KOPT-K1 (cell line): ENCODE data around the gene TPPP3.

Experiments used
- H3K27ac ChIP-seq: fragments of 200-600 bp; sonication (generic); 2 replicates; pipeline ENCODE4 v1.5.1; 2016; ENCODE audit warnings: antibody characterized with exemption, mild to moderate bottlenecking, low read depth, low read length; ENCODE audit not compliant: poor library complexity, severe bottlenecking
- H3K36me3 ChIP-seq: fragments of 200-600 bp; sonication (generic); 2 replicates; pipeline ENCODE4 v1.5.1; 2017; ENCODE audit warnings: antibody characterized with exemption, mild to moderate bottlenecking, low read length, moderate library complexity; ENCODE audit not compliant: insufficient read depth
- H3K9me3 ChIP-seq: fragments of 200-600 bp; sonication (generic); 2 replicates; pipeline ENCODE4 v1.5.1; 2017; ENCODE audit warnings: antibody characterized with exemption, low read length, mild to moderate bottlenecking; ENCODE audit not compliant: insufficient read depth, poor library complexity, severe bottlenecking

The TPPP3 gene

GRCh38 chr16:67393111-67393787 is at the start of gene TPPP3:
Gene TPPP3, minus strand, starts transcription at chr16:67393498. Its CDS starts 2,387 bp downstream, at chr16:67391111.
- H3K36me3 ChIP-seq: no peaks in the 10 kb centered on the region
- H3K9me3 ChIP-seq: no peaks in the 10 kb centered on the region
- H3K27ac ChIP-seq: no peak within 1 kb of the TSS

GRCh38 chr16:67442581-67443255 is 49.4 kb upstream of the TPPP3 start:
- peaks cover 26% of the 10 kb centered on the region; the same call in 1 of the 2 replicates for H3K36me3 ChIP-seq
- H3K27ac ChIP-seq: no peak overlapping the region
- no peaks in the 10 kb centered on the region for H3K9me3 ChIP-seq

GRCh38 chr16:67441907-67442306 is 48.6 kb upstream of the TPPP3 start:
- Histone ChIP-seq H3K36me3 (peaks cover 33% of the 10 kb centered on the region; the same call in 1 of the 2 replicates), H3K27ac (no peak overlapping the region), H3K9me3 (no peaks in the 10 kb centered on the region)

GRCh38 chr16:67441271-67441753 is 48.0 kb upstream of the TPPP3 start:
- H3K9me3 ChIP-seq: no peaks in the 10 kb centered on the region
- H3K36me3 ChIP-seq: peaks cover 33% of the 10 kb centered on the region; the same call in 1 of the 2 replicates
- H3K27ac ChIP-seq: no peak overlapping the region

- Histone ChIP-seq H3K9me3 (no peaks in the 10 kb centered on the region), H3K36me3 (peaks cover 29% of the 10 kb centered on the region; the same call in 1 of the 2 replicates), H3K27ac (no peak overlapping the region)
Measured at GRCh38 chr16:67438824-67439393, 45.6 kb upstream of the TPPP3 start.

- Histone ChIP-seq H3K36me3 (peaks cover 29% of the 10 kb centered on the region; the same call in 1 of the 2 replicates), H3K9me3 (no peaks in the 10 kb centered on the region), H3K27ac (no peak overlapping the region)
Measured at GRCh38 chr16:67438098-67438791, 44.9 kb upstream of the TPPP3 start.

- no peaks in the 10 kb centered on the region for H3K9me3 ChIP-seq
- H3K27ac ChIP-seq: no peak overlapping the region
- H3K36me3 ChIP-seq: peaks cover 24% of the 10 kb centered on the region; the same call in 1 of the 2 replicates
Measured at GRCh38 chr16:67437513-67437912, 44.2 kb upstream of the TPPP3 start.

- no peak overlapping the region for H3K27ac ChIP-seq
- H3K36me3 ChIP-seq: peaks cover 23% of the 10 kb centered on the region; the same call in 1 of the 2 replicates
- no peaks in the 10 kb centered on the region for H3K9me3 ChIP-seq
Measured at GRCh38 chr16:67436640-67437193, 43.4 kb upstream of the TPPP3 start.

- peaks cover 23% of the 10 kb centered on the region; the same call in 1 of the 2 replicates for H3K36me3 ChIP-seq
- H3K27ac ChIP-seq: no peak overlapping the region
- no peaks in the 10 kb centered on the region for H3K9me3 ChIP-seq
Measured at GRCh38 chr16:67435758-67436164, 42.5 kb upstream of the TPPP3 start.

- no peak overlapping the region for H3K27ac ChIP-seq
- peaks cover 12% of the 10 kb centered on the region; the same call in 1 of the 2 replicates for H3K36me3 ChIP-seq
- no peaks in the 10 kb centered on the region for H3K9me3 ChIP-seq
Measured at GRCh38 chr16:67433131-67433719, 39.9 kb upstream of the TPPP3 start.

GRCh38 chr16:67432506-67432890 is 39.2 kb upstream of the TPPP3 start:
- H3K27ac ChIP-seq: no peak overlapping the region
- peaks cover 5% of the 10 kb centered on the region; the same call in 1 of the 2 replicates for H3K36me3 ChIP-seq
- no peaks in the 10 kb centered on the region for H3K9me3 ChIP-seq

- H3K9me3 ChIP-seq: no peaks in the 10 kb centered on the region
- peaks cover under 1% of the 10 kb centered on the region; the same call in 1 of the 2 replicates for H3K36me3 ChIP-seq
- no peak overlapping the region for H3K27ac ChIP-seq
Measured at GRCh38 chr16:67431775-67432505, 38.6 kb upstream of the TPPP3 start.

- Histone ChIP-seq H3K27ac (no peak within 1 kb of the TSS), H3K9me3 (no peaks in the 10 kb centered on the region), H3K36me3 (no peaks in the 10 kb centered on the region)
Measured at GRCh38 chr16:67430977-67431774, 37.9 kb upstream of the TPPP3 start, which contains the start of gene HSD11B2. Gene HSD11B2, plus strand, starts transcription at chr16:67431121. Its CDS starts 128 bp downstream, at chr16:67431249.
